Measurements from ENCODE around the gene PRKCH.

DNA sequence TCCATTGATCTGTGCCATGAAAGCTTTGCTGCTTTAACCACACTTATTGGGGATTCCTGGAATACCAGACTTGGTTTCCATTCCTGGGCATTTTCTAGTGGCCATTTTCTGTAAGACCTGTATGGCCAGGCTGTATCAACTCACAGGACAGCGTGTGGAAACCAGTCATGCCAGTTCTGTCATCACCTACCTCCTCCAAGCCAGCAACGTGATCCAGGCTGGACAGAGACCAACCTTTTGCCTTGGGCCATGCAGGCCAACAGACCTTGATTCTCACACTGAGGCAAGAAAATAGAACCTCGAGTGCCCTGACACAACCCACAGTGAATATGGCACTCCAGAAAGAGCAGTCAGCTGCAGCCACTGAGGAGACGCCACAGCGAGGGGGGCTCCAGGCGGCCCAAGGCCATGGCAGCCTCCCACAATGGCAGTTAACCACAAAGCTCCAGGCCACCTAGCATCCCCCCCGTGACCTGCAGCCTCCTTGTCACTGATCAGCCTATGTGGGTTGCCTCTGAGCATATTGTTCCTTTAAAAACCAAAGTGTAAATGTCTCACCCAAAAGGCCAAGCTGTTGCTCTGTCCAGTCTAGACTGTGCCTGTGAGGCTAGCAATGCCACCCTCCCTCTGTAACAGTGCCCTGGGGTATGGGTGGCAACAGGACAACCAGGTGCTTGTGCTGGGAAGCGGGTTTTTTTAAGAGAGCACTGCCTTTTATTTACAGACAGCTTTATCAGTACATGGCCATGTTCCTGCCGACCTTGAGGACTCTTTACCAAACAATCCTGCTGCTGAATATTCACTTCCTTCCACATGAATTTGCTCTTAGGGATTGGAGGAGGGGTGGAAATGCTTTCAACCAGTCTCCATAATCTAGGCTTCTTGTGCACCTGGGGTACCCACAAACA lies 205.3 kb downstream of the PRKCH start:
- TF ChIP-seq, protein P1, sequence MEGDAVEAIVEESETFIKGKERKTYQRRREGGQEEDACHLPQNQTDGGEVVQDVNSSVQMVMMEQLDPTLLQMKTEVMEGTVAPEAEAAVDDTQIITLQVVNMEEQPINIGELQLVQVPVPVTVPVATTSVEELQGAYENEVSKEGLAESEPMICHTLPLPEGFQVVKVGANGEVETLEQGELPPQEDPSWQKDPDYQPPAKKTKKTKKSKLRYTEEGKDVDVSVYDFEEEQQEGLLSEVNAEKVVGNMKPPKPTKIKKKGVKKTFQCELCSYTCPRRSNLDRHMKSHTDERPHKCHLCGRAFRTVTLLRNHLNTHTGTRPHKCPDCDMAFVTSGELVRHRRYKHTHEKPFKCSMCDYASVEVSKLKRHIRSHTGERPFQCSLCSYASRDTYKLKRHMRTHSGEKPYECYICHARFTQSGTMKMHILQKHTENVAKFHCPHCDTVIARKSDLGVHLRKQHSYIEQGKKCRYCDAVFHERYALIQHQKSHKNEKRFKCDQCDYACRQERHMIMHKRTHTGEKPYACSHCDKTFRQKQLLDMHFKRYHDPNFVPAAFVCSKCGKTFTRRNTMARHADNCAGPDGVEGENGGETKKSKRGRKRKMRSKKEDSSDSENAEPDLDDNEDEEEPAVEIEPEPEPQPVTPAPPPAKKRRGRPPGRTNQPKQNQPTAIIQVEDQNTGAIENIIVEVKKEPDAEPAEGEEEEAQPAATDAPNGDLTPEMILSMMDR (IDR thresholded peaks at IDR 0.05; ENCODE audit: poor library complexity): no peak
- TF ChIP-seq EZH2 (IDR thresholded peaks at IDR 0.05; ENCODE audit: borderline replicate concordance): no peak

All from hepatocyte (in vitro differentiated cells).